ENCODE data around the gene PBX3.
A peak's percentile ranks its signal among the peaks of the same experiment; 100 is the strongest.

Gene PBX3

GRCh38 chr9:125953314-125954019 lies 206.3 kb downstream of the PBX3 start:
- no peak for DNase-seq (ENCODE audit: low read depth)
- TF ChIP-seq CTCF (conservative IDR thresholded peaks at IDR 0.05; ENCODE audit: low read depth, low read length): no peak
- no peak overlapping the region for H3K4me3 ChIP-seq (ENCODE audit: low read depth, low read length)

- H3K4me3 ChIP-seq (ENCODE audit: low read depth, low read length): no peak overlapping the region
- DNase-seq (ENCODE audit: low read depth): no peak
- no peak for TF ChIP-seq CTCF (conservative IDR thresholded peaks at IDR 0.05; ENCODE audit: low read depth, low read length)
These were observed 208.9 kb downstream of the PBX3 start for GRCh38 chr9:125956102-125956501.

- DNase-seq (ENCODE audit: low read depth): no peak
- H3K4me3 ChIP-seq (ENCODE audit: low read depth, low read length): no peak overlapping the region
- no peak for TF ChIP-seq CTCF (conservative IDR thresholded peaks at IDR 0.05; ENCODE audit: low read depth, low read length)
These were observed 212.1 kb downstream of the PBX3 start for GRCh38 chr9:125959315-125959714.

GRCh38 chr9:125959951-125960619 lies 212.9 kb downstream of the PBX3 start:
- DNase-seq (ENCODE audit: low read depth): peak; percentile 35
- TF ChIP-seq CTCF (conservative IDR thresholded peaks at IDR 0.05; ENCODE audit: low read depth, low read length): peak; percentile 26
- H3K4me3 ChIP-seq (ENCODE audit: low read depth, low read length): no peak overlapping the region

GRCh38 chr9:125960626-125961025 lies 213.5 kb downstream of the PBX3 start:
- no peak for DNase-seq (ENCODE audit: low read depth)

GRCh38 chr9:125961072-125961471 lies 213.9 kb downstream of the PBX3 start:
- no peak for TF ChIP-seq CTCF (conservative IDR thresholded peaks at IDR 0.05; ENCODE audit: low read depth, low read length)
- peak; percentile 47 for DNase-seq (ENCODE audit: low read depth)
- no peak overlapping the region for H3K4me3 ChIP-seq (ENCODE audit: low read depth, low read length)

More at GRCh38 chr9:125960626-125961025, 213.5 kb downstream of the PBX3 start:
- no peak for TF ChIP-seq CTCF (conservative IDR thresholded peaks at IDR 0.05; ENCODE audit: low read depth, low read length)
- H3K4me3 ChIP-seq (ENCODE audit: low read depth, low read length): no peak overlapping the region

- DNase-seq (ENCODE audit: low read depth): no peak
- no peak overlapping the region for H3K4me3 ChIP-seq (ENCODE audit: low read depth, low read length)
- TF ChIP-seq CTCF (conservative IDR thresholded peaks at IDR 0.05; ENCODE audit: low read depth, low read length): no peak
These were observed 216.8 kb downstream of the PBX3 start for GRCh38 chr9:125963932-125964331.
